Measurements from ENCODE around the gene ZFX.

GRCh38 chrX:24204958-24205357, 55.4 kb downstream of the ZFX start:
- TF ChIP-seq CTCF (IDR thresholded peaks at IDR 0.05) (no peak), POLR2A (IDR thresholded peaks at IDR 0.05) (no peak)

Data from adrenal gland (tissue), 5 donors.